GM12874 (cell line): ENCODE measurements around the gene SLK.

Experiments used
- TF ChIP-seq, protein P1 (sequence below): IDR thresholded peaks from 2 replicates; pipeline ENCODE4 v1.5.1; 2011; ENCODE audit warnings: low read depth, mild to moderate bottlenecking, control low read depth, low read length, moderate library complexity; ENCODE audit not compliant: insufficient read depth

The SLK gene

DNA sequence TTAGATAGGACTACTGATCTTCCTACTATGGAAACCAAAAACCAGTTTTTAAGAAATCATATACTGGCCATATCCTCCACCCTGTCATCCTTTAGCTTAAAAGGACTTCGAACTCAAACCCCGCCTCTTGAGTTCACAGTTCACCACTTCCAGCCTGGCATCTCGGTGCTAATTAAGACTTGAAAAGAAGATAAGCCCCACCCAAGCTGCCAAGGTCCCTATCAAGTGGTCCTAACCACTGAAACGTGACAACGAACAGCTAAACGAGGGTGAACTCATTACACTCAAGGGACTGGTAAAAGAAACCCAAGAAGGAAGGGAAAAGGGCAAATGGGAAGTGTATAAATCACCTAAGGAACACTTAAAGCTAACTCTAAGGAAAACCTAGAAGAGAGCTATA lies 102.7 kb downstream of the SLK start:
- TF ChIP-seq, protein P1, sequence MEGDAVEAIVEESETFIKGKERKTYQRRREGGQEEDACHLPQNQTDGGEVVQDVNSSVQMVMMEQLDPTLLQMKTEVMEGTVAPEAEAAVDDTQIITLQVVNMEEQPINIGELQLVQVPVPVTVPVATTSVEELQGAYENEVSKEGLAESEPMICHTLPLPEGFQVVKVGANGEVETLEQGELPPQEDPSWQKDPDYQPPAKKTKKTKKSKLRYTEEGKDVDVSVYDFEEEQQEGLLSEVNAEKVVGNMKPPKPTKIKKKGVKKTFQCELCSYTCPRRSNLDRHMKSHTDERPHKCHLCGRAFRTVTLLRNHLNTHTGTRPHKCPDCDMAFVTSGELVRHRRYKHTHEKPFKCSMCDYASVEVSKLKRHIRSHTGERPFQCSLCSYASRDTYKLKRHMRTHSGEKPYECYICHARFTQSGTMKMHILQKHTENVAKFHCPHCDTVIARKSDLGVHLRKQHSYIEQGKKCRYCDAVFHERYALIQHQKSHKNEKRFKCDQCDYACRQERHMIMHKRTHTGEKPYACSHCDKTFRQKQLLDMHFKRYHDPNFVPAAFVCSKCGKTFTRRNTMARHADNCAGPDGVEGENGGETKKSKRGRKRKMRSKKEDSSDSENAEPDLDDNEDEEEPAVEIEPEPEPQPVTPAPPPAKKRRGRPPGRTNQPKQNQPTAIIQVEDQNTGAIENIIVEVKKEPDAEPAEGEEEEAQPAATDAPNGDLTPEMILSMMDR = no peak

DNA sequence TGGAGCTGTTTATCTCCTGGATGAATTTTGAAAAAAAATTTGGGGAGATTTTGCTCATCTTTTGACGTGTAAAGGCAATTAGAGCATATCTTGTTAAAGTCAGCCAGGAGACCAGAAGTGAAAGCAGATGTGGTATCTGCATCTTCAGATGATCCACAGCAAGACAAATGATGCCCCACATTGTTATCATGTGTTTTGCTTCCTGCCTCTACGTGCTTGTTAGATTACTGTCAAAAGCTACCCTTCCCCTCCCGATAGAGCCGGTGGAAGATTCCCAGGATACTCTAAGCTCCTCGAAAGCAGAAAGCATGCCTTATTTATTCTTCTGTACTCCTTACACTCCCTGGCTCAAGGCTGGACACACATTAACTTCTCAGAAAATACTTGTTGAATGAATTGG lies 105.8 kb downstream of the SLK start:
- TF ChIP-seq, protein P1 = no peak

DNA sequence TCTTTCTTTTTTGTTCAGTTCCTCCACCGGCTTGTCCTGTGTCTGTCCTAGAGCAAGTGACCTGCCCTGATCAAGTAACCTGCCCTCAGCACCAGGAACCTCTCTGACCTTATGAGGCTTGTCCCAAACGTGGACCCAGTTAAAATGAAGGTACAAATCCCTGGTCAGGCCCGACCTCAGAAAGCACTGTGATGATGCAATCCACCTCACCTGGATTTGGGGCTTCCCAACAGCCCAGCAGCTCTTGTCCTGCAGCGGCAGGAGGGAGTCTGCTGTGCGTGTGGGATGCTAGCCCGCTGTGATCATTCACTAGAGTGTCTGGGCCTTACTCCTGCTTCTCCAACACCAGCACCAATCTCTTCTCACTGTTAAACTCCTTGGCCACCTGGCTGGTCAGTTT lies 107.6 kb downstream of the SLK start:
- TF ChIP-seq, protein P1 = no peak

DNA sequence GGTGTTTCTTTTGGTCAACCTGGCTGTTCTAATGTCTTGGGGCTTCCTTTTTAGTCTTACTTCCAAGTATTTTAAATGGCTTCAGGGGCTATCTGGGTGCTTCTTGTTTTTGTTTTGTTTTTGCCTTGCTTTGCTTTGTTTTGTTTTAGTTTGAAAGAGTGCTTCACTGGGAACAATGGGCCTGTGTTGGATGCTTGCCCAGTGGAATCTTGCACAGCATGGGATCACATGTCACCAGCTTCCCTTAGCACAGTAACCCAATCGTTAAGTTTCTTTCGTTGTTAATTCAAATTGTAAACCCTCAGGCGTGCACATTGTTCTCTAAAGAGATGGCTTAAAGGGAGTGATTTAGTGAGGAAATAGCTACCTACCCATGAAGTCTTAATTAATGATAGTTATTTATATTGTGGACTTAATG lies 109.8 kb downstream of the SLK start:
- TF ChIP-seq, protein P1 = no peak

DNA sequence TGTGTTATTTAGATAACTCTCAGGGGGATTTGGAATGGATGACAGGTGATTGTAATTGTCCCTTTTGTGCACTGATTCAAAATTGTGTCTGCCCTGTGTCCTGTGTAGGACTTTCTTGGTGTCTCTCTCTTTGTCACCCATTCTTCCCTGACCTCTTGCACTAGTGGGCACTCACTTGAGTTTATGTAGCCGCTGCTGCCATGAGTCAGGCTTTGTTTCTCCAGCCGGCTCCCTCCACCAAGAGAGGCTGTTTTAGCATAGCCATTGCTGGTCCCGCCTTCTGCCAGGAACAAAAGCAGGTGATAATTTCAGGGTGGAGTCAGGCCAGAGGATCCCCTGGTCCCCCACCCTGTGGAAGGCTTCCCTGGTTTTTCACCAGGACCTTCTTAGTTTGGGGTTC lies 110.3 kb downstream of the SLK start:
- TF ChIP-seq, protein P1 = no peak

DNA sequence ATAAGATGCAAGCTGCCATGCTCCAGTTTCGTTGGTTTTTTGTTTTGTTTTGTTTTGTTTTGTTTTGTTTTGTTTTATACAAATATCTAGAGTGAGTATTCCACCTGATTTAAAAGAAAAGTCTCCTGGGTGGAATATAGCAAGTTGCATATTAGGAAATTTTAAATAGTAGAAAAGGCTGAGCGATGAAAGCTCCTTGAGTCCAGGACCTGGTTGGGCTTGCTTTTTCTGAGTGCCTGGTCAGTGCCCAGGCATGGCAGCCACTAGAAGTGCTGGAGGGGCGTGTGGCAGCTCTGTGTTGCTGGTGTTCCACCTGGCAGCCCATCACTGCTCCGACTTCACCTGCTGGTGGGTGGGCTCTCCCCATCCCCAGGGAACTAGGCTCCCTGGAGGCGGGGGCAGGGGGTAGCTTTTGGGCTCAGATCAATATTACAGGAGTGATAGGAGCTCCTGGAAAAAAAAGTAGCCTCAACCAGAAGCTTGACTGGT lies 110.8 kb downstream of the SLK start:
- TF ChIP-seq, protein P1 = no peak
